NCI-H1105 (cell line): ENCODE results near the gene DCUN1D3.
"Not testable (repeated sequence)": the region's sequence is repeated elsewhere in the genome, so short reads cannot be mapped to it uniquely, and the experiment has no call there.

Experiments used
- DNase-seq: peaks from one replicate; lab custom pipeline; 2025; lab: John Stamatoyannopoulos, UW

Gene DCUN1D3

GRCh38 chr16:20862162-20862960 lies 37.8 kb downstream of the DCUN1D3 start:
- DNase-seq: no peak

DNA sequence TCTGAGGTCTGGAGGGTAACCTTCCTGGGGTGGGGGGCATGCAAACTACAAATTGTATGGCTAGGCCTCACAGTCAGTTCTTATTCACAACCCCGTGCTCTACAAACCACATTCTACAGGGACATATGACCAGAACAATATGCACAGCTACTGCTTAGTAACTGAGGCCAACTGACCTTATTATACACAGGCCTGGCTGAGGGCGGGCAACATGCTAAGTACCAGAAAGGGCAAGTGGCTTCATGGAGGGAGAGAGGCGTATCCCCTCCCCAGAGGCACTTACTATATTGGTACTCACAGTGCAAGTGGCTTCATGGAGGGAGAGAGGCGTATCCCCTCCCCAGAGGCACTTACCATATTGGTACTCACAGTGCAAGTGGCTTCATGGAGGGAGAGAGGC lies 39.2 kb downstream of the DCUN1D3 start:
- DNase-seq: not testable (repeated sequence)

GRCh38 chr16:20860361-20860760 lies 39.8 kb downstream of the DCUN1D3 start:
- no peak for DNase-seq

GRCh38 chr16:20859699-20860098 lies 40.5 kb downstream of the DCUN1D3 start:
- no peak for DNase-seq

DNA sequence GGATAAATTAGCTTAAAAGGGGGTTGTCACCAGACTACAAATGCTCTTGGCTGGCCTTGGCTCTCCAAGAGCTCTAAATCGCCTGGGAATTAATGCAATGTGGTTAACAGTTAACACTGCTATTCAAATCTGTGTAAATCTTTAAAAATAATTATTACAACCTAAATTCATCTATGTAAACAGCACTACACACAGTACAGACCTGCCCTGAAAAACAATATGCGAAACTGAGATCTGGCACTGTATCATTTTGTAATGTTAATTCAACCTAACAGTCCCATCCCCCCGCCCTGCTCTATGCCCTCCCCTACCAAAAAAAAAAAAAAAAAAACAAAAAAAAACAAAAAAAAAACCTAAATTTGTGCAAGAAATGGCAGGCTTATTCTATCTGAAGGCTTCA lies 40.9 kb downstream of the DCUN1D3 start:
- DNase-seq: no peak

- DNase-seq: no peak
Observed at GRCh38 chr16:20857281-20857680, 42.9 kb downstream of the DCUN1D3 start.

DNA sequence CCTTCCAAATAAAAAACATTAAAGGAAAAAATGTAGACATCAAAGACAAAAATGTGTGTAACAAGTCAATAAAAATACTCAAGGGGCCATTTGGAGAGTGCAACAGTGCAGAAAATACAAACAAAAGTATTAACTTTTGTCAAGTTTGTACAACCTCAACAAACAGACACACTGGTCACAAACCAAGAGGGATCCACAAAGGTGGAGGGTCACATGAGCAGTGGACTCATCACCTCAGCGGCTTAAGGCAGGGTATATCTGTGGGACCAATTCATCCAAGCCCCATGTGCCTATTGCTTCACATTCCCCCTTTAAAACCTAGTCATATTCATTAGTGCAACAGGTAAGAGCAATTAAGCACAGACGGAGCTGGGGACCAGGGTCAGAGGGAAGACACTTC lies 45.2 kb downstream of the DCUN1D3 start:
- DNase-seq: no peak

DNA sequence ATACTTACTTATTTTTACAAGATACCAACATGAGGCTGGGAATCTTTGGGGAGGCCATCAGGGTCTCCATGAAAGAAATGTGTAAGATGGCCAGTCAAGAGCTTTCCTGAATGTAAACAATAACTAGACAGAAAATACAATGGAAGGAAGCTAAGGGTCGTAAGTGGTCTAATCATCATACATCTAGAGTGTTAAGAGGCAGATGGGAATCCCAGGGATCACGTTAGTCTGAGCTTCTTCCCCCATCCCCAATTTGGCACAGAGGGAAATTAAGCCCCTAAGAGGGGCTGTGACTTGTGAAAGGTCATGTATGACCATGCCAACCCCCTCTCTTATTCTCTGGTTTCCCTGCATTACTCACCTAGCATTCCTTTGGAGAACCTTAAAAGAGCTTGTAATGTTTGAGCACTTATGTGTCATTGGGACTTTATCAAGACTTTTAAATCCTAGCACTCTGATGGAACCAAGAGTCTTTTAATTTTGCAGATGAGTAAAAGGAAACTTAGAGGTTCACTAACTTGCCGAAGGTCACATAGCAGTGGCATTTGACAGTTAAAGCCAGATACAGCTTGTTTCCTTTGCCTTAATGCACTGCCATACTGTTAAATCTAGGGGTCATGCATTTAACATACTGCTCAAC lies 46.1 kb downstream of the DCUN1D3 start:
- no peak for DNase-seq

GRCh38 chr16:20853143-20853542 lies 47.0 kb downstream of the DCUN1D3 start:
- no peak for DNase-seq

DNA sequence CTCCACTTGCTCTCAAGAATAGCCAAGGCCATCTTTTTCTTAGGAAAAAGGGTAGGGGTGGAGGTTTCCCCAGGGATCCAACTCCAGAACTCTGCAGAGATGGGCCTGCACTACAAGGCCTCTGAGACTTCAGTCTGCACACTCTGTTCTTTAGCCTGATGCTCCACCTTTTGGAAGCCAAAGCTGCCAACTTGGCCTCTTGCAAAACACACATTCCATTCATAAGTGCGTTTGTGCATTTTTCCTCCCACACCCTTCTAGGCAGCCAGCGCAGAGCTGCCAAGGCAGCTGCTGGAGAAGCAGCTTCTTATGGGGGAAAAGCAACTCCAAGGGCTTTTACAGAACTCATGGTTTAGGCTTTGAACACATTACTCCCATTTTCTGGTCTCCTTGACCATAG lies 48.6 kb downstream of the DCUN1D3 start:
- DNase-seq: no peak

DNA sequence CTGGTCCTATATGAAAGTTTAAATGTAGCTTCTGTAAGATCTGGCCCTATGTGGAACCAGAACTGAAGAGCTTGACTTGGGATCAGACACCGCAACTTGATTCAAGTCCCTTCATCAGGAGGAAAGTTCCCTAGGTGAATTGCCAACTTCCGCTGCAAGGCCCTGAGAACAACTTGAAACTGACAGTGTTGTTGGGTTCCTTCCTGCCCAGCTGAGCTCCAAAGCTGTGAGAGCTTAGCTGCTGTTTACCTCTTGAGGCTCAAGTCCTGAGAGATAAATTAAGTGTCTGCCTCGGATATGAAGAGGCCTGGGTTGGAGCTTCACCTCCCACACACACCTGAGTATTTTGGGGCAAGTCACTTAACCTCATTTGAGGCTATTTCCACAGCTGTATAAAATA lies 49.2 kb downstream of the DCUN1D3 start:
- no peak for DNase-seq

DNA sequence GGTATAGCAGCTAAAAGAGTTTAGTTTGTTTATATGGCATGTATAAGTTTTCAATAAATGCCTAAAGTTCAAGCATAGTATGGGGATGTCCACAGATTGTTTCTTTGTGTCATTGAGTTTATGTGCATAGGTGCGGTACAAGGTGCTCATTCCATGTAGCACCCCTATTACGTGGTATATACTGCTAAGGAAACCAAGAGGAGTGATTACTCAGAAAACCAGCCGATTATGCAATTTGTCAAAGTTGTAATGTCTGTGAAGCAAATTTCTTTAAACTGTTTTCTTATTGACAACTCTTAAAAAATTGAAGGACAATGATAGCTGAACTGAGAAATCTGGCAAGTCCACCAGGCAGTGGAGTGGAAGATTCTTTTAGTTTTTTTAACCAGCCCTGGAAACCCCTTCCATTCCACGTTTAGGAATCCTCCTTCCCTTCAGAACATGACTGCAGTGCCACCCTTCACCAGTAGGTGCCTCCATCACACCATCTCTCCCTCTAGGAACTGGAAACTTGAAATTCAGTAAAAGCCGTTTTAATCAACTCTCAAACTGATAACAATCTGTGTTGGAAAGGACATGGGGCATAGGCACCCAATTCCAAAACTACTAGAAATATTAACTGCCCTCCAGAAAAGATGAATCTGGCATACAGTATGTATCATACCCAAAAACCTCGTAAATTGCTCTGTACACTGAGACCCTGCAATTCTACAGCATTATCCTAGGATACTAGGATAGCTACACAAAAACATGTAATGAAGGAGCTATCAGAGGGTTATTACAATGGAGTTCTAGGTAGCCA lies 50.4 kb downstream of the DCUN1D3 start:
- DNase-seq: peak; percentile 5

DNA sequence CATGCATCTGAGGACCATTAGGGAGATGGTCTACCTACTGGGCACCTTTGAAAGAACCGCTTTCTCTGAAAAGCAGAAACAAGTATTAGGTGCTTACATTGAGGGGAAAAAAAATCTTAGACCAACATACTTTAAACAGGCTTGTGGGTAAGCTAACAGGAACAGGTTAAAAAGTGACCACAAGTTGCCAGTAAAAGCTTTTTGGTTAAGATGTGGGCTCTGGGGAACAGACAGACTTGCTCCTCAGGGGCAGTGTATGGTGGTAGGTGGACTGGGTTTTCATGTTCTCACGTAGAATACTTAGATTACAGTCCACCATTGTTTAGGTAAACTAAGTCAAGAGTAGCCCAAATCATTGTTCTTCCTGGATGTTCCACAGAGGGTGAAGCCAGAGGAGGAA lies 52.6 kb downstream of the DCUN1D3 start:
- no peak for DNase-seq

- no peak for DNase-seq
Observed at GRCh38 chr16:20846551-20846950, 53.6 kb downstream of the DCUN1D3 start.

DNA sequence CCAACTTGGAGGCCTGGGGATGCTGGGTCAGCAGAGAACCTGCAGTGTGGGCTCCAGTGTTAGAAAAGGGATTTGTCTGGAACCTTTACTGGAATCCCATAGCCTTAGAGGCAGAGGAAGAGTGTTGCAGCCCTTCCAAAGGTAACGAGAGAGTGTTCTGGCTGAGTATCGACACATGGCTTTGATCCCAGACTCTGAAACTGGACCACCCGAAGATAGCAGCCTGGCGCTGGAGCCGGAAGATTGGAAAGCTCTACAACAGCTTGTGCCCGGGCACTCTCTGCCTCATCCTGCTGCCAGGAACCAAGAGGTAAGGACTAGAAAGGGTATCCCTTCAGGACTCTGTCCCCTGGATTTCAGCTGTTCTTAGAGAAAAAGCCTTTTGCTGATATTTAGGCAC lies 54.1 kb downstream of the DCUN1D3 start:
- no peak for DNase-seq

DNA sequence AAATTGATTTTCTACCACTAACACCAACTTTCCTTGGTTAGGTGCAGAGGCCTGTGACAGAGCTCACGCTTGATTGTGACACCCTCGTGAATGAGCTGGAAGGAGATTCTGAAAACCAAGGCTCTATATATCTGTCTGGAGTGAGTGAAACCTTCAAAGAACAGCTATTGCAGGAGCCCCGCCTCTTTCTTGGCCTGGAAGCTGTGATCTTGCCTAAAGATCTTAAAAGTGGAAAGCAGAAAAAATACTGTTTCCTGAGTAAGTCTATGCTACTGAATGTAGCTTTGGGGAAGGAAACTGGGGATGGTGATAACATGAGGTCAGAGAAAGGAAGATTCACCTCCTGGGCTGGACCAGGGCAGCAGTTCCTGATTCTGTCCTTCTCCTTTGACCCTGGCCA lies 55.6 kb downstream of the DCUN1D3 start:
- no peak for DNase-seq

DNA sequence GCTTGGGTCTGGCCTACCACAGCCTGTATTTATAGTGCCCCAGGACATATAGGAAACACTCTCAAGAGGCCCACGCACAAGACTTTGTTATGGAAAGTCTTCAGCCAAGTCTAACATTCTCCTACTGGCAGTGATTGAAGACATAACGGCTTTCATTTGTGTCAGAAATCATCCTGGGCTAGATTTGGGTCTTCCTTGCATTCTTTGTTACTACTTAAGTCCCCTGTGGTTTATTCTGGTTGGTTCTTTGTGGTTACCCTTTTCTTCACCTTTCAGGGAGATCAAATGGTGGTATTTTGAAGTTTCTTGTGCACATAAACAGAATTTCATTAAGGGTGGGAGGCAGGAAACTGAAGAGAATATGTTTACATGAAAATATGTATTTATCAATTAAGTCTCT lies 56.1 kb downstream of the DCUN1D3 start:
- no peak for DNase-seq

GRCh38 chr16:20839504-20839903 lies 60.7 kb downstream of the DCUN1D3 start:
- no peak for DNase-seq

DNA sequence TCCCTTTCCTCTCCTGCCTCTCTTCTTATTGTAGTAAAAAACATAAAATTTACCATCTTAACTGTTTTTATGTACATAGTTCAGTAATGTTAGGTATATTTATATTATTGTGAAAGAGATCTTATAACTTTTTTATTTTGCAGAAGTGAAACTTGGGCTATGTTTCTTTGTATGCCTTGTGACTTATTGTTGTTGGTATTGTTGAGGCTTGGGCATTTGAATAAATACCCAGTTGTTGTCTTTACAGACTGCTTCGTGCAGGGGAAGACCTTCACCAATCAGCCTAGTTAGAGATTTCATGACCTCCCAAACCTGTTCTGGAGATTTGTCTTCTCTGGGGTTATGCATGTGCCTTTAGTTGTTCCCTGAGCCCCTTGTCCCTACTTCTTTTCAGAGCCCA lies 61.9 kb downstream of the DCUN1D3 start:
- no peak for DNase-seq

DNA sequence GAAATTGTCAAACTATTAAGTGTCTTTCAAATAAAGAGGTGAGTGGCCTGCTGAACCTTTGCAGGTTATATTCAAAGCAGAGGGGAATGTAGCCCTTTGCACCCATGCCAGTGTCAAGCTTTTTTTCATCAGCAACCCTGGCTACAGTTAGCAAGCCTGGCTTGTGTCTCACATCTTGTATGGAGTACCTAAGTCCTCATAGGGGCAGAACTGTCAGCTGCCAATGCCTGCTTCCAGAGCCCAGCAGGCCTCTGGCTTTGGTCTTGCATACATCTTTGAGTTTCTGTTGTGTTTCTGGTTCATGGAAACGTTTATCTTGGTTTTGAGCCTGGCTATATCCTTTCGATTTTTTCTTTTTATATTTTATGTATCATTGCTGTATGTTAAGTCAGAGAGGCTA lies 67.1 kb downstream of the DCUN1D3 start:
- DNase-seq: no peak

DNA sequence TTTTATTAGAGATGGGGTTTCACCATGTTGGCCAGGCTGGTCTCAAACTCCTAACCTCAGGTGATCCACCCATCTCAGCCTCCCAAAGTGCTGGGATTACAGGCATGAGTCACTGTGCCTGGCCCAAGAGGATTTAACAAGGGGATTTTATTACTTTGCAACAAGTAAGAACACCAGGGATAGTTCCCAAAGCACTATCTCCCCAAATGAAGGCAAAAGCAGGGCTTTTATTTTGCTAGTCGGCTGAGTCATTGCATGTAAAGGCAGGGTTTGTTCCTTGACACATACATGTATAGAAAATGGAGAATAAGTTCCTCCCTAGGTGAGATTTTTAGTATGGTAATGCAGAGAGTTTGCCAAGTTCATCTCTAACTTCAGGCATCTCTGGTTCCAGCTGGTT lies 69.8 kb downstream of the DCUN1D3 start:
- DNase-seq: no peak

DNA sequence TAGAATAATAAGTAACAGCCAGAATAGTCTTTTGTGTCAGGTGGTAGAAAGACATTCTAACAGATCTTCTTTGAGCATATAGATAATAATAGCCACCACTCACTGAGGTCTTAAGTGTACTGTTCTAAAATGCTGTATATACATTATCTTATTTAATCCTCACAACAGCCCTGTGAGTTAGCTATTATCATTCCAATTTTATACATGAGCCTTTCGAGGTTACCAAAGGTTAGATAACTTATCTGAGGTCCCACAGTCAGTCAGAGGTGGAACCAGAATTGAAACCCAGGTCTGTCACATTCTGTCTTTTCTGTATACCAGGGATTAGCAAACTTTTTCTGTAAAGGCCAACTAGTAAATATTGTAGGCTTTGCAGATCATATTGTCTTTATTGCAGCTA lies 70.6 kb downstream of the DCUN1D3 start:
- DNase-seq: no peak

DNA sequence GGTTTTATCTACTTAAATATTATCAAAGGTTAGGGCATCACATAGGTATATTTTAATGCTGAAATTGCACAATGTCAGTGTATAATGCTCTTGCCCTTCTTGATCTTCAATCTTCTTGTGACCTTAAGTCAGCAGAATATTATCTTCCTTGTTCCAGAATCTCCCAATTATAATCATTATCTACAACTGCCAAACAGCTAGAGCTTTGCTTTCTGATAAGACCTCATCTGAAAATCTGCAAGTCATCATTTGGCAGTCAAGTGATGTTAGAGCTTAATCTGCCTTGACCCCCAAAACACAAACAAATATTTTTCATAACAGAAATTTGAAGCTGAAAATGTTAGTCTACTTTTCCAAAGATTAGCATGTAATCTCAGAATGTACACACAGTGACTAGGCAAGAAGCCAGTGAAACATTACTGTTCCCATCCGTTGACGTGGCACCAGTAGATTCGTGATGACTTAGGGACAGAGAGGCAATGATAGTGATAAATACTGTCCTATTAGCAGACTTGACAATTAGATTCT lies 74.1 kb downstream of the DCUN1D3 start:
- no peak for DNase-seq
